SU-DHL-6 (cell line): ENCODE measurements around the gene CADPS.

Experiments used
- CTCF ChIP-seq: fragments of 200-600 bp; sonication (generic); IDR thresholded peaks from one replicate; pipeline ENCODE4 v1.5.1; 2017; ENCODE audit warnings: antibody characterized with exemption, mild to moderate bottlenecking, low read length, moderate library complexity; ENCODE audit not compliant: insufficient read depth, poor library complexity, severe bottlenecking
- EZH2phosphoT487 ChIP-seq: fragments of 200-600 bp; sonication (generic), shearing (Covaris generic); conservative IDR thresholded peaks from 2 replicates; pipeline ENCODE4 v1.6.1; 2018; ENCODE audit warnings: mild to moderate bottlenecking, antibody characterized with exemption, low read length, moderate library complexity, mixed read lengths

GRCh38 chr3:62548528-62549205 is 326.5 kb downstream of the CADPS start:
- TF ChIP-seq CTCF (no peak), EZH2phosphoT487 (no peak)
